Measurements from ENCODE around the gene PDRG1.

Gene PDRG1

DNA sequence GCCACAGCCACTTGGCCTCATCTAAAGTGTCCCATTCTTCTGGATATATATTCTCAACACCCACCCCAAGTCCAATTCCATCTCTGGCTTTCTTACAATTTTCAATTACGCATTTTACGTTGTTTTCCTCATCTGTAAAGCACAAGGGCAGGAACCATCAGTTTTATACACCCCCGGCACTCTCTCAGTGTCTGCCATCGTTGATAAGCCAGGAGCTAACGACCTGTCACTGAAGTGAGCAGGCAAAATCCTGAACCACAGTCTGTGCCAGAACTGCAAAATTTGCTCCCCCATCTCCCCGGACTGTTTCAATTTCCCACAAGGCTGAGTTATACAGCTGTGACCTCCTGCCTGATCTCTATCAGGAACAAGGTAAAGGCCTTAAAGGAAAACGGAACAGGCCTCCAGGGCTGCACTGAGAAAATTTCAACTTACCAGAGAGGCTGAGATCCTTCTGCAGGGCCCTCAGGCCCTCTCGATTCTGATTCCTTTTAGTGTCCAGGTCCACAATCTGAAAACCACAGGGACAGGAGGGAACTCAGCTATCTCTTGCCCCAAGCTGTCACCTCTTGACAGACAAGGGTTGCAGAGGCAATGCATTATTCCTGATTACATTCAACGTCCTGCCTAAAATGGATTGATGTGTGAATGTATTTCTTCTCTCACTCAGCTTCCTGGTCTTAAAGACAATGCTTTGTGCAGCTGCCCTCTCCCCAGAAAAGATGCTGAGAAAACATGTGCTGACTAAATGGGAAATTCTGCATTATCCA is 1.8 kb downstream of the PDRG1 start:
- no peak overlapping the region for H3K4me3 ChIP-seq (ENCODE audit: low read depth, low read length)
- no peak for TF ChIP-seq CTCF (IDR thresholded peaks at IDR 0.05; ENCODE audit: low read depth, low read length)

DNA sequence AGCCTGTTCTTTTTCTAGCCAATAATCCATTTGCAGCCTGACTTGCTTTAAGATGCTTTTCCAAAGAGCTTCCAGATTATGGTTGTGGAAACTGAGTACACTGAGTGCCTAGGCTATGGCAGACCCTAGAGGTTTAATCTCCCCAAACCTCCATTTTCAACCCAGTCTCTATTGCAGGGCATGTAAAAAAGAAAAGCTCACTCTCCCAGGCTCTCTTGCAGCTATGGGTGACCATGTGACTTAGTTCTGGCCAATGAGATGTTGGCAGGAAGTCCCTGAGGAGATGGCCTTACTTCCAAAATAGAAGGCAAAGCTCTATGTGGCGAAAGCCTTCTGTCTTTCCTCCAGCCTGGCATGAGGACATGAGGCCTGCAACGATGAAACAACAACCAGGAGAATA is 3.8 kb downstream of the PDRG1 start:
- no peak overlapping the region for H3K4me3 ChIP-seq (ENCODE audit: low read depth, low read length)
- TF ChIP-seq CTCF (IDR thresholded peaks at IDR 0.05; ENCODE audit: low read depth, low read length), result no peak

GRCh38 chr20:31945785-31946184 is 6.1 kb downstream of the PDRG1 start:
- no peak for TF ChIP-seq CTCF (IDR thresholded peaks at IDR 0.05; ENCODE audit: low read depth, low read length)
- H3K4me3 ChIP-seq (ENCODE audit: low read depth, low read length), result no peak overlapping the region

- H3K4me3 ChIP-seq (ENCODE audit: low read depth, low read length), result no peak overlapping the region
- no peak for TF ChIP-seq CTCF (IDR thresholded peaks at IDR 0.05; ENCODE audit: low read depth, low read length)
Observed at GRCh38 chr20:31945319-31945718, 6.5 kb downstream of the PDRG1 start.

- no peak for TF ChIP-seq CTCF (IDR thresholded peaks at IDR 0.05; ENCODE audit: low read depth, low read length)
- H3K4me3 ChIP-seq (ENCODE audit: low read depth, low read length), result no peak overlapping the region
Observed at GRCh38 chr20:31943052-31943471, 8.8 kb downstream of the PDRG1 start.

DNA sequence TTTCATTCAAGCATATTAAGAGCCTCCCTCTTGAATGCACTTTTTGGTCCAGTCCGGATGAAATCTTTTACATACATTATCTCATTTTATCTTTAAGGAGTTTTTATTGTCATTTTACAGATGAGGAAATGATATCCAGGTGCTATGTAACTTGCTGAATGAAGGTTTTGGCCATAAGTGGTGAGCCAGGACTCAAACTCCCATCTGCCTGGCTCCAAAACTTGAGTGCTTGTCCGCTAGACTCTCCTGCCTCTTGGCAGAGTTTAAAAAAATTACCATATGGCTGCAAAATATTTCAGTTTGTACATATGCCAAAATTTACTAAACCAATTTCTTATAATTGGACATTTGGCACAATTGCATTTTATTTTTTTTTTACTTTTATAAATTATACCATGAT is 12.2 kb downstream of the PDRG1 start:
- no peak for TF ChIP-seq CTCF (IDR thresholded peaks at IDR 0.05; ENCODE audit: low read depth, low read length)
- H3K4me3 ChIP-seq (ENCODE audit: low read depth, low read length), result no peak overlapping the region

DNA sequence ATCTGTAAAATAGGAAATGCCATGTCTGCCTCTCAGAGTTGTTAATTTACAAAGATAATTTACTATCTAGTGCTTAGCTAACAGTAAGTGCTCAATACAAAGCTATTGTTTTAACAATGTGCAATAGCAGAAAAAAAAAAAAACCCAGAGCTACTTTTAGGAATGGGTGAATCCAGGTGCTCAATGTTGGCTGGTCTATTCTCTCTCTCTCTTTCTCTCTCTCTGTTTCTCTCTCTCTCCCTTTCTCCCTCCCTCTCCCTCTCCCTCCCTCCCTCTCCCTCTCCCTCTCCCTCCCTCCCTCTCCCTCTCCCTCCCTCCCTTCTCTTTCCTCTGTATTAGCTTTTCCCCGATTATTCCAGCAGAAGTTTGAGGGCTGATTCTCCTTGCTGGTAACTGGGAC is 14.0 kb downstream of the PDRG1 start:
- no peak for TF ChIP-seq CTCF (IDR thresholded peaks at IDR 0.05; ENCODE audit: low read depth, low read length)
- no peak overlapping the region for H3K4me3 ChIP-seq (ENCODE audit: low read depth, low read length)
